ENCODE results near the gene IGF1R. TPM values are rescaled to one million over a fixed set of nuclear protein-coding genes. Genes with fewer than 3 reads are reported as not detected.

IGF1R gene
- total RNA-seq, 1 experiment from 2014 or later = 16.3 TPM

- no peaks in the 10 kb centered on the region for H3K9me3 ChIP-seq (ENCODE audit: control insufficient read depth in 1 of 2, insufficient read depth in 1 of 2, low read depth in 1 of 2, low read length in 2 of 2)
- ChIA-PET CTCF (interaction anchor here (1.1 kb wide), 1 partner anchor 326 kb away, joined by 3 read pairs; no protein-coding TSS in a partner anchor), POLR2A (no interaction called here), RAD21 (ENCODE audit: low non-redundant PET in 1 of 2, low total read pairs in 2 of 2, uncharacterized antibody in 2 of 2, unreplicated experiment in 2 of 2) (no interaction called here)
- no peaks in the 10 kb centered on the region for H3K79me2 ChIP-seq (ENCODE audit: insufficient read depth, low read length)
- H3K27ac ChIP-seq (ENCODE audit: low read depth, low read length) = no peak overlapping the region
- ATAC-seq (no peak), DNase-seq (ENCODE audit: low read depth, low spot score) (no peak)
- intact Hi-C loops (cut with micrococcal nuclease) = no loop called here
- TF ChIP-seq RAD21 (IDR thresholded peaks at IDR 0.05; ENCODE audit: low read depth) (no peak), CBX3 (IDR thresholded peaks at IDR 0.05; ENCODE audit: low read depth) (no peak), EGR1 (IDR thresholded peaks at IDR 0.05; ENCODE audit: low read depth) (no peak), ATF3 (IDR thresholded peaks at IDR 0.05) (no peak)
- H3K36me3 ChIP-seq (ENCODE audit: control insufficient read depth in 1 of 2, insufficient read depth in 2 of 2, low read length in 2 of 2) = no peaks in the 10 kb centered on the region
- no peak overlapping the region for H2AFZ ChIP-seq (ENCODE audit: low read depth, low read length, poor library complexity, severe bottlenecking)
- peaks cover 0 to 4% of the 10 kb centered on the region in 2 experiments; a peak in 1 of 4 replicates for H3K4me1 ChIP-seq (ENCODE audit: control insufficient read depth in 1 of 2, insufficient read depth in 2 of 2, low read length in 2 of 2)
- H3K9me2 ChIP-seq (ENCODE audit: insufficient read depth) = no peaks in the 10 kb centered on the region
- H4K20me1 ChIP-seq (ENCODE audit: insufficient read depth) = no peaks in the 10 kb centered on the region
- H3K27me3 ChIP-seq (ENCODE audit: insufficient read depth, low read length) = no peaks in the 10 kb centered on the region
- H3K4me3 ChIP-seq (replicated peaks in 1 of 2; ENCODE audit: low read depth in 1 of 2, low read length in 2 of 2) = no peak overlapping the region
- H3K9ac ChIP-seq (ENCODE audit: low read length) = no peak overlapping the region
- no TSS peak for BruUV-seq (replicated peaks)
- no peak overlapping the region for H3K4me2 ChIP-seq (ENCODE audit: low read length)
These were observed 197.0 kb downstream of the IGF1R start for GRCh38 chr15:98845138-98845884.

- Histone ChIP-seq H3K9me3 (ENCODE audit: control insufficient read depth in 1 of 2, insufficient read depth in 1 of 2, low read depth in 1 of 2, low read length in 2 of 2) (no peaks in the 10 kb centered on the region), H2AFZ (ENCODE audit: low read depth, low read length, poor library complexity, severe bottlenecking) (no peak overlapping the region), H3K4me2 (ENCODE audit: low read length) (peak overlapping the region; percentile 97), H3K9ac (ENCODE audit: low read length) (no peak overlapping the region), H3K4me3 (replicated peaks in 1 of 2; ENCODE audit: low read depth in 1 of 2, low read length in 2 of 2) (peak overlapping the region in 1 of 2 experiments; percentile 68; a peak in 1 of 4 replicates), H3K79me2 (ENCODE audit: insufficient read depth, low read length) (no peaks in the 10 kb centered on the region), H3K9me2 (ENCODE audit: insufficient read depth) (no peaks in the 10 kb centered on the region), H3K4me1 (ENCODE audit: control insufficient read depth in 1 of 2, insufficient read depth in 2 of 2, low read length in 2 of 2) (peaks cover 19 to 32% of the 10 kb centered on the region in 2 experiments), H3K27ac (ENCODE audit: low read depth, low read length) (no peak overlapping the region), H4K20me1 (ENCODE audit: insufficient read depth) (no peaks in the 10 kb centered on the region), H3K36me3 (ENCODE audit: control insufficient read depth in 1 of 2, insufficient read depth in 2 of 2, low read length in 2 of 2) (no peaks in the 10 kb centered on the region), H3K27me3 (ENCODE audit: insufficient read depth, low read length) (no peaks in the 10 kb centered on the region)
- peak; percentile 72 for ATAC-seq
- no TSS peak for BruUV-seq (replicated peaks)
- intact Hi-C loops (cut with micrococcal nuclease) = no loop called here
- DNase-seq (ENCODE audit: low read depth, low spot score) = peak; percentile 35
- ChIA-PET POLR2A (interaction anchor here (0.6 kb wide), 1 partner anchor 15 kb away, joined by 3 read pairs; no protein-coding TSS in a partner anchor), CTCF (interaction anchor here (0.6 to 2.5 kb wide), 28 partner anchors 11 to 422 kb away, joined by 3 to 25 read pairs (median 4); no protein-coding TSS in a partner anchor), RAD21 (ENCODE audit: low non-redundant PET in 1 of 2, low total read pairs in 2 of 2, uncharacterized antibody in 2 of 2, unreplicated experiment in 2 of 2) (interaction anchor here (0.5 to 1.0 kb wide), 9 partner anchors 31 to 332 kb away, joined by 3 to 6 read pairs (median 3); no protein-coding TSS in a partner anchor)
- TF ChIP-seq RAD21 (IDR thresholded peaks at IDR 0.05; ENCODE audit: low read depth) = peak; percentile 93
- TF ChIP-seq EZH2phosphoT487 (IDR thresholded peaks at IDR 0.05; ENCODE audit: borderline replicate concordance) = no peak
- TF ChIP-seq MAX (IDR thresholded peaks at IDR 0.05) = no peak
- TF ChIP-seq REST (IDR thresholded peaks at IDR 0.05; ENCODE audit: low read depth) = no peak
- TF ChIP-seq ATF3 (IDR thresholded peaks at IDR 0.05) = no peak
- TF ChIP-seq TCF7L2 (IDR thresholded peaks at IDR 0.05; ENCODE audit: borderline replicate concordance, extremely low read depth, insufficient read depth, insufficient read length) = no peak
- no peak for TF ChIP-seq CBX3 (IDR thresholded peaks at IDR 0.05; ENCODE audit: low read depth)
- TF ChIP-seq ELF1 (IDR thresholded peaks at IDR 0.05; ENCODE audit: borderline replicate concordance, low read depth) = no peak
- no peak for TF ChIP-seq EZH2 (IDR thresholded peaks at IDR 0.05)
These were observed 202.7 kb downstream of the IGF1R start for GRCh38 chr15:98850961-98851572.
